ENCODE results near the gene TMEM45A. TPM values are rescaled to one million over a fixed set of nuclear protein-coding genes. Genes with fewer than 3 reads are reported as not detected.
"Not testable (repeated sequence)": the region's sequence is repeated elsewhere in the genome, so short reads cannot be mapped to it uniquely, and the experiment has no call there.

Gene TMEM45A
- total RNA-seq, 1 donor from 2014 or later = 10.7 TPM

DNA sequence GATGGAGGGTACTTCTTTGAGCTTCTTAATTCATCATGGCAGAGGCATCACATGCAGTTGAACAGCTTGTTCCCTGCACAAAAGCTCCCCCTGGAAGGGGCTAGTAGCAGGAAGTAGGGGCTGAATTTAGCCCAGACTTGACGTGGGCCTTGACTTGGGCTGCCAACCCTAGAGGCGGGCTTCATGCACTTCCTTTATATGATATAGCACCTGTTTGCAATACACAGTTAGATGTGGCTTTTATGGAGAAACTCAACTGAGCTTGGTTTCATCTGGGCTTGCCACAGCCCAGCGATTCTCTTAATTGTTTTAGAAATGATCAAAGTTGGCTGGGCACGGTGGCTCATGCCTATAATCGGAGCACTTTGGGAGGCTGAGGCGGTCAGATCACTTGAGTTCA is 83.3 kb downstream of the TMEM45A start:
- no peak for DNase-seq (ENCODE audit: low read depth in 2 of 2)

DNA sequence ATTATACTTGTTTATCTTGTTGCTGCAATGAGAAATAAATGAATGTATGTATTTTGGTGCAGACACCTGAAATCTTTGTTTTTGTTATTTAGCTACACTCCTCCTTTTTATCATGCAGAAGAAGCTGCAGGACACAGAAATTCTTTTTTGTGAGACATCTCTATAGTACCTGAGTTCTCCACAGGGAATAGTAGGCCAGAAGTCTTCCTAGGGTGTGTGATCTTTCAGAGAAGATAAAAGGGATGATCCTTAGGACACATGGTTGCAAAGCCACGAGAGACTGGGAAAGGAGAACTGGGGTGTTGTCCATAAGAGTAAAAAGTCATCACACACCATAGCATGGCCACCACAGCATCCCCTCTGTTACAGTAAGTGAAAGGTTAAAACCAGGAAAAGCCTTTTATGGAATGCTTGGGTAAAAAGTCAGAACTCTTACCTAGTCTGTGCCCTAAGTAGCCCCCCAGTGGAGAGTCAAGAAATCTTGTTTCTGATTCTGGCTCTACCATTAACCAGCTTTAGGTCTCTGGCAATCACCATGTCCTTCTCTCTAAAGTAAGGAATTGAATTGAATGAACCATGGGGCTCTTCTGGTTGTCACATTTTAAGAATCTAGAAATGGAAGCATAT is 85.1 kb downstream of the TMEM45A start:
- DNase-seq (ENCODE audit: low read depth in 2 of 2) = no peak

DNA sequence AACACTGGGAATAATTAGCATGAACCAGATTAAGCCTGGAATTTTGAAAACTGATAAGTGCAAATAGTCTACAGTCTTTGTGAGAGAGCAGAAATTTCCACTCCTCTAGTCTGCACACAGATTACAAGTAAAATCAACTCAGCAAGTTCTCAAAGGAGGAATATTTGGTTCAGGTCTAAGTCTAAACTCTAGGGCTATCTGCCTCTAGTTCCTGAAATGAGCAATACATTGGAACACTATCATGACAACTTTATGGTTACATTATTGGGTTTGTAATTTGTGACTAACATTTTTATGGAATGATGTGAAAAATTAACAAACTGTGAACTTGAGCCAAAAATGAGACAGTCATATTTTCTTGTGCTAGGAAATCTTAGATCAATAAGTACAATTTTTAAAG is 86.2 kb downstream of the TMEM45A start:
- DNase-seq (ENCODE audit: low read depth in 2 of 2) = no peak

DNA sequence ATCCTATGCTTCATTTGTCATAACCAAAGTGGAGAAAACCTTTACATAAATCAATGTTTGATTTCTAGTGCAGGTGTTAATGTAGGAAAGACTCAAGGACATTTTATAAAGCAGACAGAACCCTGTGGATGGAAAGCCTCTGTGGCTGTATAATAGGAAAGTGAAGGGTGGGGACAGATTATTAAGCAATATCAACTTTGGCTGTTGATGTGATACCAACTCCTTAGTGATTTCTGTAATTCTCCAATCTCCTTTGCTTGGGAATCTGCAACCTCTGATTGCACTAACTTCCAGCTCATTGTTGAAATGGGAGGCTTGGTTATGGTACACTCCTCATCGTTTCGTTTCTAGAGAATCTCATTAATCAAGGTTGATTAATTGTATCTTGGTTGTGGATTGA is 87.7 kb downstream of the TMEM45A start:
- no peak for DNase-seq (ENCODE audit: low read depth in 2 of 2)

DNA sequence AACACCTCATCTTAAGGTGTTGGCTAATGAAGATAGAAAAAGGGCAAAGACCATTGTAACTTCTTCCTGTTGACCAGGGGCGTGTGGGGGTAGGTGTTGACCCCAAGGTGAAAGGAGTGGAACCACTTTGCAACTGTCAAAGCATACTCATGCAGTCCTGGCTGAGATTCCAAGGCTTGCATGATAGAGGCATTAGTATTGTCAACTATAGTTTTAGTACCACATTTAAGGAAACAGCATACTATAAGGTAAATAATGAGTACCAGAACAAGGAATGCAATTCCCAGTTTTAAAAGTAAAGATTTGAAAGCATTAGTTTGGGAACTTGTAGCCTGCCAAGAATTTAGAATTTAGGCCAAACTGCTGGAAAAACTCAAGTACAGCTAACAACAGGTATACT is 89.2 kb downstream of the TMEM45A start:
- DNase-seq (ENCODE audit: low read depth in 2 of 2) = no peak

DNA sequence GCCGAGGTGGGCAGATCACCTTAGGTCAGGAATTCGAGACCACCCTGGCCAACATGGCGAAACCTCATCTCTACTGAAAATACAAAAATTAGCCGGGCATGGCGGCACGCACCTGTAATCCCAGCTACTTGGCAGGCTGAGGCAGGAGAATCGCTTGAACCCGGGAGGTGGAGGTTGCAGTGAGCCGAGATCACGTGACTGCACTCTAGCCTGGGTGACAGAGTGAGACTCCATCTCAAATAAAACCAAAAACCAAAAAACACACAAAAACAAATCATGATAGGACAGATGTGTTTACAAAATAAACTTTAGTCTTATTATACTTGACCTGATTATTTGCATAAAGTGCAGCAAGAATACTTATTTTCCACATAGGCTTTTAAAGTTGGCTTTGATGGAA is 89.7 kb downstream of the TMEM45A start:
- DNase-seq (ENCODE audit: low read depth in 2 of 2) = not testable (repeated sequence)

DNA sequence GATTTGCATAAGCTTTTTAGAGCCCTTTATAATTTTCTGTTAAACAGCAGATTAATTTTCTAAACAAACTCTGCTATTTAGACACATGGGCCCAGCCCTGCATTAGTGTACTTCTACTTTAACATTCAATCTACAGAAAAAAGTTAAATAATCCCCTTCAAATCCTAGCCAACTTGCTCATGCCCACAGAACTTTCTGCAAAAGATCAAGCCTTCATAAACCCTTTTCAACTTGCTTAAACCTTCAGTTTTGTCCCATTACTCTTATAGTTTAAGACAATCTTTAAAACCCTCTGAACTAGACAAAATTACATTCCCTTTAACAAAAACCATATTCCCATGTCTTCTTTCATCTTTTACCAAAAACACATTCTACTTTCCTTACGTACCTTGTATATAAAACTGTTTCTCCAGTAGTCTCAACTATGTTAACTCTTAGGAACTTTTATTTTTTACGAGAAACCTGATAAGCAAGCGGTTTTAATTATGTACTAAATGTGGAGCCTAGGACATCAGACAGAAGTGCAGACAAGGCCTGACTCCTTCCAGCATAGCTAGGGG is 91.8 kb downstream of the TMEM45A start:
- no peak for DNase-seq (ENCODE audit: low read depth in 2 of 2)

DNA sequence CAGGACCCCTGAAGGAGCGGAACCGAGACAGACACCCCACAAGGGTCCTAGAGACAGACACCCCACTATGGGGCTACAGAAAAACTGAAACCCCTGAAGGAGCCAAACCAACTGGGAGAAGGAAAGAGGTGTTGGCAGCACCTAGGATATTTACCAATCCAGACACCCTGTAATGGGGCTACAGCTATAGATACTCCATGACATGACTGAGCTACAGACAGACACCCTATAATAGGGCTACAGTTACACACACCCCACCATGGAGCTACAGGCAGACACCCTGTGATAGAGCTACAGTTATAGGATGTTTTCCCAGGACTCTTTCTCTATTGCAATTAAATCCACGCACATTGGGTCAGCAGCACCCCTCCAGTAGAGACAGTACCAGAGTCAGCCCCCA is 94.4 kb downstream of the TMEM45A start:
- DNase-seq (ENCODE audit: low read depth in 2 of 2) = no peak

DNA sequence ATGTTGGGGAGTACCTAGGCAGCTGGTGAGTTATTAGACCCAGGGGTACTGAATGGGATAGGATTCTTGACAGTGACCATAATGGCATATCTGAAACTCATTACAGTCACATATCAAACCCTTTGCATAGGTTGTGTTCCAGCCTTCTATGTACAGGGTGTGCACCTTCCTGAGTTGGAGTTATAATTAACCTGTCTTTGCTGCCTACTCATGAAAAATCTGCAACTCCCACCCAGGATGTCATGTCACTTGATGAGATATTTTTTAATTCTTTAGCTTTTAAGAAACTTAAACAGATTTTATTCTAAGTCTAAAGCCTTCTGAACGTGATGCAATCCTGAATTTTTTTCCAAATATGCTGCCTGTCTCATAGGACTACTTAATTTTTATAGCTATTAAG is 95.8 kb downstream of the TMEM45A start:
- DNase-seq (ENCODE audit: low read depth in 2 of 2) = no peak

DNA sequence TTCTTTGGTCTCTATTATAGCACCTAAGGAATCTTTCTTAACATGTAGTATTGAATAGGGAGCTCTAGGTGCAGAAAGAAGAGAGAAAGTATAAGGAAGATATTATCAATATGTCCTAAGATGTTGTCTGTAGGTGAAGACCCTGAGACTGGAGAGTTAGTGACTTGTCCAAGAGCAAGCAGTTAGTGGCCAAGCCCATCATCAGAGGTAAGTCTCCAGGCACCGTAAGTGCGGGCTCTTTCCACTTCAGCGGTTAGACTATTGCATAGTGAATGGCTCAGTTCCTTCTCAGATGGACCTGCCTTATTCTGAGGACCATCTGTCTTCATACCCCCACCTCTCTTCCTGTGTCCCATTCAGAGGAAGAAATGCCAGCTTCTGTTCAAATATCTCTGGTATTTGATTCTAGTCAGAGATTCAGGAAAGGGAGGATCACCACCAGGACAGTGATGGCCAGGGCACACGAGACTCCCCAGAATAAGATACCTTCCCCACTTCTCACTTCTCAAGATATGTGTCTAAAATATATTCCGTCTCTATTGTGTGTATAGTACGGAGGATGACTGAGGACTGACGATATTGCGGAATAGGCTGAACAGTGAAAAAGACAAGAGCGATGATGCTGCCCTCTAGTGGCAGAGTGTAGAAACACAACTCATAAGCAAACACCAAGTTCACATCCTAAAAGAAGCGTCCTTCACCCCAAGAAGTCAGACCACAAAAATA is 97.9 kb downstream of the TMEM45A start:
- peak; percentile 69 to 72 for DNase-seq (ENCODE audit: low read depth in 2 of 2)

DNA sequence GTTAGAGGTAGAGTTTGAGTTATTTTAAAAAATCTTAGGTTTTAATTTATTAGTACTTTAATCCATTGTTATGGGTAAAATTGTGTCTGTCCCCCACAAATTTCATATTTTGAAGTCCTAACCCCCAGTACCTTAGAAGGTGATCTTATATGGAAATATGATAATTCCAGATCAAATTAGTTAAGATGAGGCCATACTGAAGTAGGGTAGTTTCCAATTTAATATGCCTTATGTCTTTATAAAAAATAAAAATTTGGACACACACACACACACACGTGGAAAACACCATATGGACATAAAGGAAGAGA is 98.4 kb downstream of the TMEM45A start:
- DNase-seq (ENCODE audit: low read depth in 2 of 2) = no peak

DNA sequence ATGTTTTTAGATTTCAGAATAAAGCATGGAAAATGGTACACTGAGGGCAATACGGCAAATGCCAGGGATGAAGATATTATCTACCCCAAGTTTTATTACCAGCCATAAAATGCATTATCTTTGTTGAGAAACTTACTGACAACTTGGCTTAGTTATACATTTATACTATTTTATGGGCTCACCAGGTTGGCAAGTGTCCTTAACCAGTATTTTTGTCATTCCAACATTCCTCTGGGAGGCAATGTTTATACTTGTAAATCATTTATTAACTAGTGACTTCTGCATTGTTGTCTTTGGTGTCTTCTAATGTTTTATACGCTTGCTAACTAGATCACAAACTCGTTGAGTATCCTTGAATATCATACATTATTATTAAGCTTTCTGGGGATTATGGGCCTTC is 99.0 kb downstream of the TMEM45A start:
- no peak for DNase-seq (ENCODE audit: low read depth in 2 of 2)

DNA sequence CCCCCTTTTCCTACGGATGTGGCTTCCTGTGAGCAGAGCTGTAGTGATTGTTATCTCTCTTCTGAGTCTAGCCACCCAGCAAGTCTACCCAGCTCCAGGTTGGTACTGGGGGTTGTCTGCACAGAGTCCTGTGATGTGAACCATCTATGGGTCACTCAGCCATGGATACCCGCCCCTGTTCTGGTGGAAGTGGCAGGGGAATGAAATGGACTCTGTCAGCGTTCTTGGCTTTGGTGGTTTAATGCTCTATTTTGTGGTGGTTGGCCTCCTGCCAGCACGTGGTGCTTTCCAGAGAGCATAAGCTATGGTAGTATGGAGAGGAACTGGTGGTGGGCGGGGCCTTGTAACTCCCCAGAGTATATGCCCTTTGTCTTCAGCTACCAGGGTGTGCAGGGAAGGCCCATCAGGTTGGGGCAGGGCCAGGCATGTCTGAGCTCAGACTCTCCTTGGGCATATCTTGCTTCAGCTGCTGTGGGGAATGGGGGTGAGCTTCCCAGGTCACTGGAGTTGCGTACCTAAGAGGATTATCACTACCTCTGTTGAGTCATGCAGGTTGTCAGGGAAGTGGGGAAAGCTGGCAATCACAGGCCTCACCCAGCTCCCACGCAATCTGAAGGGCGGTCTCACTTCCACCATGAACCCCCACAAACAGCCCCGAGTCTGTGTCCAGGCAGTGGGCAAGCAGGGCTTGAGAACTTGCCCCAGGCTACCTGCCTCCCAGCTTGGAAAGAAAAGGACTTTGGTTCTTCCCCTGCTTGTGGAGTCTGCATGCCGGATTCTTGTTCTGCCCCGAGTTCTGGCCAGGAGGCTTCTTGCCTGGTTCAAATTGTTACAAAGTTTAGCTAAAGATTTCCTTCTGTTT is 108.0 kb downstream of the TMEM45A start:
- peak; percentile 7 to 34 for DNase-seq (ENCODE audit: low read depth in 2 of 2)

DNA sequence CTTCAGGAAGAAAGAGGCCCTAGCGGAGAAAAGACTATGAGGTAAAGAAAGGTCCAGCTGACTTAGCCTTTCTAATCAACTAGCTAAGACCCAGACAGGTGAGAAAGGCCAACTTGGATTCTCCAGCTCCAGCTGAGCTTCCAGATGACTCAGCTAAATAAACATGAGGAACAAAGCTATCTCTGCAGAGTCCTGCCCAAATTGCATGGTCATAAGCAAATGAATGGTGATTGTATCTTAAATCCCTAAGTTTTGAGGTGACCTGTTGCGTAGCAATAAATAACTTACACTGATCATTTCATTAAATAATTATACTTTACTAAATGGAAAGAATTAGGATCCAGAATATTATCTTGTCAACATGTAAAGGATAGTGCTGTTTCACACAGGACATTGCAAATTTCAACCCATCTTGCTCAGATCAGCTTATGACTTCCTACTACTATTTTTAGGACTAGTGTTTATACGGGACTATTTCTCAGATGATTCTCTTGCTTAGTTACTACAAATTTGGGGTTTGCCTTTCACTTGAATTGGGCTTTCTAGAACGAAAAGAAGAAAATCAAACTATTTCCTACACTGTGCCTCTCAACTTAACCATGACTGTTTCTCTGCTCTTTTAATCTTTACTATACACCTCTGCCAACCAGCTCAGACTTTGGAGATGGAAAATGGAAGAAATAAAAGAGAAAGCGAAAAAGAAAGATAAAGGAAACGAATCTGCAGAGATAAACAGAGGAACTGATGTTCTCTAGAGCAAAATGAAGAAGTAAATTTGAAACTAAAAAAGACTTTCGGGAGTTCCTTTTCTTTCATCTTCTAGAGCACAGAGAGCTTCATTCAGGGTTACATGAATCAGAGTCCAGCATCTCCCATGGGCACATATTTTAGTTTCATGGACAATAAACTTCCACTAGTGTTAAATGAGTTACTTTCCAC is 110.4 kb downstream of the TMEM45A start:
- peak; percentile 15 to 55 for DNase-seq (ENCODE audit: low read depth in 2 of 2)

DNA sequence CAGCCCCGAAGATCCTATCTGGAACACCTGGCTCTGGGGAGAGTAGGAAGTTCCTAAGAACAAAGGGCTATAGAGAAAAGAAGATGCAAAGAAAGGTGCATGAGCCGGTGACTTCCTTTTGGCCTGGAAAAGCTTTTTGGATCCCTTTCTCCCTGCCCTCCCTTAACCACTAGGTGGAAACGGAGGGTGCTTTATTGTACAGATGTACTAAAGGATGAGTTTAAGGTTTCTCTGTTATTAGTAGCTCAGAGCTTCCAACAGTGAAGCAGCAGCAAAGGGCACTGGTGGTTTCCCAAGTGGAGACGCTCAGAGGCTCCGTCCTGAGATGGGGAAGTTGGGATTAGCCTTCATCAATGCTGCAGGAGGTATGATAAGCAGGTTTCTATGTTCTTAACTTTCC is 111.0 kb downstream of the TMEM45A start:
- peak in 1 of 2 donors; percentile 23 for DNase-seq (ENCODE audit: low read depth in 2 of 2)

DNA sequence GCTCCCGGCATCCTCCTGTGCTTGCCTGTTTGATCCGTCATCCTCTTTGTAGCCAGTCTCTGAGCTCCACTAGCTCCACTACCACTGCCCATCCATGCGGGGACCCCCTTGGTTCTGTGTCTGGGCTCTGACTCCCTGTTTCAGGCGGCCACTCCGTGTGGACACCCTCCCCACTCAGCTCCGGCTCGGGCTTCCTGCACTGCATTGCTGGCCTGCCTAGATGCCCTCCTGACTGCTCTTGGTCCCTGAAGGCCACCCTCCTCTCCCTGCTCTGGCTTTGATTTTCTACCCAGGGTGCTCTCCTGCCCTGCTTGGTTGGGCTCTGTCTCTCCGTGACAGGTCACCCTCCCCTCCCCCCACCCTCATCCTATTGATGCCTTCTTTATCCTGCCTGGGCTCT is 112.9 kb downstream of the TMEM45A start:
- no peak for DNase-seq (ENCODE audit: low read depth in 2 of 2)

DNA sequence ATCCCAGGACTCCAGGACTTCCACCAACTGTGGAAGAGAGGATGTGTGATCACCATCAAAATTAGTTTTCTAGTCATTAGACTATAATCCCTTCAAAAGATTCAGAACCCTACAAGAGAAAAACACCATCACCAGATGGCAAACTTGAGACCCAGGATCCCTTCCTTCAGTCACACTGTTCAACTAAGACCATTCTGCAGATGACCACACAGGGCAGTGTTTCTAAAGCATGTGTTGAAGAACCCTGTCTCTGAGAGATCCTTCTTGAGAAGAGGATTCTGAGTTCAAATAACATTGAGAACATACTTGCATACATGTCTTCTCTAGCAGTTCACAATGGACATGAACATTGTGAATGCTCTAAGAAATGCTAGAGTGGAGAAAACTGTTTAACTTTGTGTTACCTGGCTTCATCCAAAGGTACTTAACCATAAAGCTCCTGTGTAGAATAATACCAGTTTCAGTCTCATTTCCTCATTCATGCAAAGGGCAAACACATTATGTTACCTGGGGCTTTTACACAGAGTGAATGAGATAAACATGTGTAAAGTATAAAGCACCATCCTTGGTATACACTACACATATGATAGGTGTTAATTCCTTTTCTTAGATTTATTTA is 114.6 kb downstream of the TMEM45A start:
- DNase-seq (ENCODE audit: low read depth in 2 of 2) = no peak

DNA sequence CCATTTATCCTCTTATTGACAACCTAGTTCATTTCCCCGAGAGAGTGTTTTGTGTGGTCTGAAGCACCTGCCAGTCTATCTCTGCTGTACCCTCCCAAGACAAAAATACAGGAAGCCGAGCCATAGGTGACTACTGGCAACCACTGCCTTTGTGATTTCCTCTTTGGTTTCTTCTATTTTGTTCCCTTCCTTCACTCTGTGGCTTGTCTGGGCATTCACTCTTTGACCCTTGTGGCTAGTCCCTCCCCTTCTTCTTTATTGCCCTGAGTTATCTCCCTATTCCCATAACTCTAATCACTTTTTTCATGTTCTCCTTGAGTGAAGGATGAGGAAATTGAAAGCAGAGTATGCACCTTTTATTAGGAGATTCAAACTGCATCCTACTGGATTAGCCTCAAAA is 116.9 kb downstream of the TMEM45A start, which contains the start of gene ADGRG7:
Gene ADGRG7 (plus strand): TSS at position 297 of the 400 bp plus-strand sequence. CDS start 256 bp downstream, outside the sequence.
- no peak for DNase-seq (ENCODE audit: low read depth in 2 of 2)

DNA sequence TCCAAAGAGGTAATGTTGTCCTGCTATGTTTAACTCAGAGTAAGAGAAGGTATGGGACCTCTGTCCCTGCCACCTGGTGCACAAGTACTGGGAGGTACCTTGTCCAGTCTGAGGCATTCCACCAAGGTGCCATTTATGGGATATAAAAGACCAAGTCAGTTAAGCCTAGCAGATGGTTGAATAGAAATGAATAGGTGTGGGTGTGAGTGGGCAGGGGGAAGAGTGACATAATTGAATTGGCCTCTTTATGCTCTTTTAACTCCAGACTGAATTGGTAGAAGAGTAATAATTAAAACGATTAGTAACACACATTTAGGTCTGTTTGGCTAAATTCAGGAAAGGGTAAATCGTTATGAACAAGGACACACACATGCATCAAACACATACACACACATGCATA is 117.5 kb downstream of the TMEM45A start:
- no peak for DNase-seq (ENCODE audit: low read depth in 2 of 2)

DNA sequence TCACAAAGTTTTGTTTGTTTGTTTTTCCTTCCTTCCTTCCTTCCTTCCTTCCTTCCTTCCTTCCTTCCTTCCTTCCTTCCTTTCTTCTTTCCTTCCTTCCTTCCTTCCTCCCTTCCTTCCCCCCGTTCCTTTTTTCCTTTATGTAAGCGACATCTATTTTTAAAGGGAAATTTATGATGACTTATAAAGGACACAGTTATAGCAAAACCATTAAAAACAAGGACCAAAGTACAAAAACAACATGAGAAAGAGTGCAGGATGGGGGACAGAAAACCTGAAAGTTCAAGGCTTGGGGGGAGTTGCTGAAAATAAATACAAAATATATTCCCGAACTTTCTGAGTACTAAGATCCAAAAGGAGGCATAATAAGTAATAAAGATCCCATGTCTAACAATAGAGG is 118.8 kb downstream of the TMEM45A start:
- DNase-seq (ENCODE audit: low read depth in 2 of 2) = no peak
